ENCODE data around the gene HDAC3.

HDAC3 gene

DNA sequence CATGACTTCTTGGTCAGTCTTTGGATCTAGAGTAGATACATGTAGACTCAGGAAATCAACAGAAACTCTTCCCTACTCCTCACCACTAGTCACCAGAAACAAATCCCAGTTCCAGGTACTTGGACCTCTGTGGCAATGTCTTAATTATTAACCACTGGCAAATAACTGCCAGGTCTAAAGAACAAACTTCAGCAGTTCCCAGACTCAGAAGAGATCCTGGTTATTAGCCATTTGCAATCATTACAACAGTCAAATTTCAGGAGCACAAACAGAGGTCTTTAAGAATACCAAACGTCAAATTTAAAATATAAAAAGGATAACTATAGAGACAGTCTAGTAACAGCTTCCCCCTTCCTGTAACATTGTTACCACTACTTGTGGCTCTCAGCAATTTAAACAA, 28.1 kb downstream of the HDAC3 start:
- TF ChIP-seq, protein P1, sequence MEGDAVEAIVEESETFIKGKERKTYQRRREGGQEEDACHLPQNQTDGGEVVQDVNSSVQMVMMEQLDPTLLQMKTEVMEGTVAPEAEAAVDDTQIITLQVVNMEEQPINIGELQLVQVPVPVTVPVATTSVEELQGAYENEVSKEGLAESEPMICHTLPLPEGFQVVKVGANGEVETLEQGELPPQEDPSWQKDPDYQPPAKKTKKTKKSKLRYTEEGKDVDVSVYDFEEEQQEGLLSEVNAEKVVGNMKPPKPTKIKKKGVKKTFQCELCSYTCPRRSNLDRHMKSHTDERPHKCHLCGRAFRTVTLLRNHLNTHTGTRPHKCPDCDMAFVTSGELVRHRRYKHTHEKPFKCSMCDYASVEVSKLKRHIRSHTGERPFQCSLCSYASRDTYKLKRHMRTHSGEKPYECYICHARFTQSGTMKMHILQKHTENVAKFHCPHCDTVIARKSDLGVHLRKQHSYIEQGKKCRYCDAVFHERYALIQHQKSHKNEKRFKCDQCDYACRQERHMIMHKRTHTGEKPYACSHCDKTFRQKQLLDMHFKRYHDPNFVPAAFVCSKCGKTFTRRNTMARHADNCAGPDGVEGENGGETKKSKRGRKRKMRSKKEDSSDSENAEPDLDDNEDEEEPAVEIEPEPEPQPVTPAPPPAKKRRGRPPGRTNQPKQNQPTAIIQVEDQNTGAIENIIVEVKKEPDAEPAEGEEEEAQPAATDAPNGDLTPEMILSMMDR (conservative IDR thresholded peaks at IDR 0.05), result no peak

DNA sequence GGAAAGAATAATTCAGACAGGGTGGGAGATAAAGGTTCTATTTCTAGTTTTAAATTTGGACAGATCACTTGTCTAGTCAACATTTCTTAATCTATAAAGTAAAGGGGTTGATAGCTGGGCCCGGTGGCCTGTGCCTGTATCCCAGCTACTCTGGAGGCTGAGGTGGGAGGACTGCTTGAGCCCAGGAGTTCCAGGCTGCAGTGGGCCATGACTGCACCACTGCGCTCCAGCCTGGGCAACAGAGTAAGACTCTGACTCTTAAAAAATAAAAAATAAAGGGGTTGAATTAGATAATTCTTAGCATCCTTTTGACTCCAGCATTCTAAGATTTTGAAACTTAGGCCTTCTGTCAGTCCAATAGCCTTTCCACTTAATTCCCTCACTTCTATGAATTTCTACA, 28.6 kb downstream of the HDAC3 start:
- H3K27ac ChIP-seq, result peak overlapping the region; percentile 65
- TF ChIP-seq, protein P1 (conservative IDR thresholded peaks at IDR 0.05), result no peak

More for the DNA sequence above, 28.1 kb downstream of the HDAC3 start:
- H3K27ac ChIP-seq, result peak overlapping the region; percentile 65

DNA sequence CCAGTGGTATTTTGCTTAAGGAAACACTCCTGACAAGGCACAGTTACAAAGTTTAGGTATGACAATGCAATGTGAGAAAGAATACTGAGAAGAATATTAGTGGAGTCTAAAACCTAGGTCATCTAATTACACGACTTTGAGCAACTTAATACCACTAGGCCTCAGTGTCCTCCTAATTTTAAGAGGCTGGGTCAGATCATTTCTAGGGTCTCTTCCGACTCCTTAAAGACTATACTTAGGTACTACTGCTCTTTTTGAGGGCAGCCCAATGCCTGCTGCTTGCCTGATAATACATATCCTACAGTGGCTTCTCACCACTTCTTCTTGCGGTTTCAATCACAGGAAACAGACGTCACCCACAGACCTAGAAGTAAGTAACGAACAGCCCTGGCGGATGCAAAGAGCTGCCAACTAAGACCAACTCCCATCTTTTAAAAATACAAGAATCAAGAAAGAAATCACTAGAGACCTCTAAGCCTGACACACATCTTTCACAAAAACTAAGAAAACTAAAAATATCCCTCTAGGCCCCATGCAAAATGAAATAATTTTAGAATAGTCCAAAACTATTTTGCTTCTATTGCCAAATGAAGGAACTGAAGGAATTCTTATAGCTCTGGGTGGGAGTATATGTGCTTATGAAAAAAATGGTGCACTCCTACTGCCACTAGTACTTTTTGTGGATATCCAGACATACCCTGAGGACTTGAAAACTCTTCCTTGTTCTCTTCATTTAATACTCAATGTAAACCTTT, 30.9 kb downstream of the HDAC3 start:
- H3K27ac ChIP-seq, result no peak overlapping the region
- TF ChIP-seq, protein P1 (conservative IDR thresholded peaks at IDR 0.05), result no peak

DNA sequence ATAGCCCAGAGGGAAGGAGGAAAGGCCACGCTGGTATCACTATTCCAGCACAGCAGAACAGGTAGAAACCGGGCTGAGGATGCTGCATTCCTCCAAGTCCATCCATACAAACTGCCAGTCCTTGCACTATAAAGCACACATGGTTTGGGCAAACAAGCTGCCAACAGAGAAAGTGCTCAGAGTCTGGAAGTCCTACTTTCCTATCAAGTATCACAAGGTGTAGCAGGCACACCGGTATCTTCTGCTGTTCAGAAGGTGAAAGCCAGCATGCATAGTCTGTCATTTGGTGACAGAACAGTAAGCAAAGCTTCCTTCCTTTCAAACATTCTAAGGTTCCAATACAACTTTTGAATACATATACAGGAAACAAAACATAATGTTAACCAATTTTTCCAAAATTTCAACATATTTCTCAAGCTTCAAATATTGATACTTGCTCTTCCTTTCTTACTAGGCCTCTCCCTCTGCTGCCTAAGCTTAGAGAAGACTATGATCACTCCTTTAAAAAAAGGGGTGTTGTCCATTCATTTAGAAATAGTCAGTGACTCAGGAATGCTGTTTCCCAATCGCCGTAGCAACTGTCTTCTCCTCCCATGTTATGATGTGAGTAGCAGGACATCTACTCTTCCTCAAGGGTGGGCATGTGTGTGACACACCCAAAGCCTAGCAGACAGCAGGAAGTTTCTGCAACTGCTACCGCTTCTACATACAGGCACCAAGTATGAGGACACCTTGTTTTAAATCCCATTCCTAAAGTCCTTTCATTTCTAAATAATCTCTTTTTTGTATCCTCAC, 32.5 kb downstream of the HDAC3 start:
- TF ChIP-seq, protein P1 (conservative IDR thresholded peaks at IDR 0.05), result no peak
- H3K27ac ChIP-seq, result no peak overlapping the region

DNA sequence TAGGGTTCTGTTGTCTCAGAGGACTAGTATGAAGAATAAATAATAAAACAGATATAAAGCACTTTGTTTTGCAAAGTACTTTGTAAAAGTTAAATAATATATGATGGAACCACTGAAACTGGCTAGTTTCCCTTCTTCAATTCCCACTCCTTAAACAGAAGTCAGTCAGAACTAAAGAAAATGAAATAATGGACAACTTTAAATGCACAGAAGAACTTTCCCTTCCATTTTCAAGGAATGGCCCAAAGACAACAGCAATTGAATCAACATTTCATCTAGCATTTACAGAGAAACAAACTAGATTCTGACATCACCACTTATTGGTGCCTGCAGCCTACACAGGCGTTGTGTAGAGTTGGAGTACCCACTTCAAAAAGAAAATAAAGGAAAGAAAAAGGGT, 34.0 kb downstream of the HDAC3 start:
- TF ChIP-seq, protein P1 (conservative IDR thresholded peaks at IDR 0.05), result no peak
- no peak overlapping the region for H3K27ac ChIP-seq

DNA sequence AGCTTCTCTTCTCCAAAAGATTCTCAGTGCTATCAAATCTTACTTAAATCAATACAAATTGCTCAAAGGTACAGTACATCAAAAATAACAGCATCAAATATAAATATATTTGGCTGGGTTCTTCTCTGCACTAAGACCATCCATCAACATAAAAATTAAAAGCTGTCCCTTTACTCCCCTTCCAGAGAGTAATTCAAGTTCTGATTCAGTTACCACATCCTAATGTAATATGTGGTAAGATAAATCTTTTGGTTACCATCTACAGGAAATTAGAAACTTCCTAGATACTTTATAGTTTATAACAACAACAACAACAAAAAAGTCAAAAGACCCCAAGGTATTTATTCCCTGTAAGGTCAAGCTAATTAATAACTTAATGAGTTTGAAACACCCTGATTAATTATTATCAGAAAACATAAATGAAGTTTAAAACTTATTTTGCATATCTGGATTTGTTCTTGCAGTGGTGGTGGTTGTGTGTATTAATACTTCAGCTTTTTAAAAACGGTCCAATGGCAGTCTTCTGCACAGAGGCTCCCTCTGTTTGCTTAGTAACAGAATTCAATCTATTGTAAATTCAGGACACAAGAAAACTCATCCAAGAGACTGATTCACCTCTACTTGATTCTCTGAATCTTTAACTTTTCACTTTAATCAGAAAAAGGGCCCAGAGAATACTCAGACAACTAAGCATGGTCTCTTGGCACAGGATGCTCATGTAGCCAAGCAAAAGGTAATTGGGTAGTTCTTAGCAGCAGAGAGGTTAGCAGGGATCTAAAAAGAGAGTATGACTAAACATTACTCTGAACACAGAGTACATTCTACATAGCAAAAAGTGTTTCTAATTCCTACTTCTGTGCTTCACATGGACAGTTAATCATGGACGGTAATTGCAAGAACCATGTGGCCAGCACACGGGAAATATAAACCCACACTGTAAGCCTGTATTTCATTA, 38.0 kb downstream of the HDAC3 start:
- H3K27ac ChIP-seq, result no peak overlapping the region
- TF ChIP-seq, protein P1 (conservative IDR thresholded peaks at IDR 0.05), result no peak

Data from VCaP (cell line).